Mesenchymal stem cell (in vitro differentiated cells and primary cell): ENCODE data around the gene STRN.

ENCODE experiments used
- DNase-seq: peaks from one replicate; pipeline ENCODE4 v3.0.0-alpha.2; 2013
- H2AFZ ChIP-seq: one replicate; pipeline ENCODE4 v1.6.1; 2013; ENCODE audit warnings: low read depth, mild to moderate bottlenecking, control low read depth, inconsistent platforms, low read length, moderate library complexity
- H2AK5ac ChIP-seq: 2 replicates; pipeline ENCODE4 v1.6.1; 2013; ENCODE audit warnings: low read length, moderate library complexity, mild to moderate bottlenecking, inconsistent platforms; ENCODE audit not compliant: severe bottlenecking
- H2BK120ac ChIP-seq: one replicate; pipeline ENCODE4 v1.6.1; 2013; ENCODE audit warnings: low read depth, mild to moderate bottlenecking, inconsistent platforms, low read length, moderate library complexity
- H2BK12ac ChIP-seq, 2 experiments: one replicate each; pipeline ENCODE4 v1.6.1; 2013; ENCODE audit warnings: inconsistent platforms in 2 of 2, low read length in 2 of 2, mild to moderate bottlenecking in 2 of 2, moderate library complexity in 2 of 2, control low read depth in 1 of 2
- H2BK15ac ChIP-seq: one replicate; pipeline ENCODE4 v1.6.1; 2013; ENCODE audit warnings: mild to moderate bottlenecking, low read depth, inconsistent platforms; ENCODE audit not compliant: poor library complexity, severe bottlenecking
- H2BK5ac ChIP-seq: 2 replicates; pipeline ENCODE4 v1.6.1; 2013; ENCODE audit warnings: low read depth, mild to moderate bottlenecking, low read length, control low read depth, inconsistent platforms; ENCODE audit not compliant: poor library complexity, severe bottlenecking
- H3K14ac ChIP-seq, 2 experiments: one replicate each; pipeline ENCODE4 v1.6.1; 2013; ENCODE audit warnings: inconsistent platforms in 2 of 2, low read length in 2 of 2, control low read depth in 1 of 2, mild to moderate bottlenecking in 1 of 2, moderate library complexity in 1 of 2
- H3K18ac ChIP-seq, 2 experiments: one replicate each; pipeline ENCODE4 v1.6.1; 2013; ENCODE audit warnings: inconsistent platforms in 2 of 2, low read length in 2 of 2, control low read depth in 1 of 2, low read depth in 1 of 2, mild to moderate bottlenecking in 1 of 2
- H3K23ac ChIP-seq, 2 experiments: one replicate each; pipeline ENCODE4 v1.6.1; 2013; ENCODE audit warnings: inconsistent platforms in 2 of 2, low read length in 2 of 2, mild to moderate bottlenecking in 2 of 2, moderate library complexity in 2 of 2, control low read depth in 1 of 2
- H3K27ac ChIP-seq: 2 replicates; pipeline ENCODE4 v1.5.1; 2013; ENCODE audit warnings: mild to moderate bottlenecking, moderate library complexity, low read length, control low read depth, inconsistent platforms; ENCODE audit not compliant: poor library complexity, severe bottlenecking
- H3K27me3 ChIP-seq, 2 experiments: 2 replicates each; pipeline versions ENCODE4 v1.6.1 to v1.7.0; 2013; ENCODE audit warnings: low read length in 2 of 2, mild to moderate bottlenecking in 2 of 2, moderate library complexity in 2 of 2, control low read depth in 1 of 2, inconsistent platforms in 1 of 2; ENCODE audit not compliant: control insufficient read depth in 1 of 2, insufficient read depth in 1 of 2
- H3K36me3 ChIP-seq, 2 experiments: 2 replicates each; pipeline versions ENCODE4 v1.6.1 to v1.7.0; 2013; ENCODE audit warnings: low read length in 2 of 2, control low read depth in 1 of 2, inconsistent platforms in 1 of 2, low read depth in 1 of 2, mild to moderate bottlenecking in 1 of 2; ENCODE audit not compliant: insufficient read depth in 2 of 2, control insufficient read depth in 1 of 2
- H3K4ac ChIP-seq, 2 experiments: one replicate each; pipeline ENCODE4 v1.6.1; 2013; ENCODE audit warnings: inconsistent platforms in 2 of 2, low read length in 2 of 2, mild to moderate bottlenecking in 2 of 2, moderate library complexity in 2 of 2, control low read depth in 1 of 2, low read depth in 1 of 2
- H3K4me1 ChIP-seq: 2 replicates; pipeline ENCODE4 v1.6.1; 2013; ENCODE audit warnings: low read depth, low read length, control low read depth; ENCODE audit not compliant: control insufficient read depth, insufficient read depth
- H3K4me2 ChIP-seq: 2 replicates; pipeline ENCODE4 v1.6.1; 2013; ENCODE audit warnings: low read length, mild to moderate bottlenecking, inconsistent platforms; ENCODE audit not compliant: poor library complexity, severe bottlenecking
- H3K4me3 ChIP-seq, 2 experiments: 2 replicates each; pipeline versions ENCODE4 v1.5.1 to v1.7.0; 2013; ENCODE audit warnings: low read length in 2 of 2, mild to moderate bottlenecking in 2 of 2, control low read depth in 1 of 2, low read depth in 1 of 2; ENCODE audit not compliant: insufficient read depth in 1 of 2
- H3K79me1 ChIP-seq: replicated peaks from 2 replicates; pipeline ENCODE4 v1.6.1; 2013; ENCODE audit warnings: mild to moderate bottlenecking, control low read depth, low read length, inconsistent platforms; ENCODE audit not compliant: poor library complexity, severe bottlenecking
- H3K9ac ChIP-seq: 2 replicates; pipeline ENCODE4 v1.7.0; 2013; ENCODE audit warnings: mild to moderate bottlenecking, low read length, moderate library complexity
- H3K9me3 ChIP-seq: 2 replicates; pipeline ENCODE4 v1.7.0; 2013; ENCODE audit warnings: mild to moderate bottlenecking, low read length; ENCODE audit not compliant: control insufficient read depth
- H4K8ac ChIP-seq: one replicate; pipeline ENCODE4 v1.6.1; 2013; ENCODE audit warnings: inconsistent platforms, mild to moderate bottlenecking, low read length, moderate library complexity
- H4K91ac ChIP-seq: one replicate; pipeline ENCODE4 v1.6.1; 2013; ENCODE audit warnings: mild to moderate bottlenecking, low read length, inconsistent platforms
- WGBS: methylation state at CpG from one replicate; pipeline ENCODE4 v1.1.7; 2013; ENCODE audit warnings: mixed read lengths; 5-methylcytosine and 5-hydroxymethylcytosine counted together

The STRN gene

DNA sequence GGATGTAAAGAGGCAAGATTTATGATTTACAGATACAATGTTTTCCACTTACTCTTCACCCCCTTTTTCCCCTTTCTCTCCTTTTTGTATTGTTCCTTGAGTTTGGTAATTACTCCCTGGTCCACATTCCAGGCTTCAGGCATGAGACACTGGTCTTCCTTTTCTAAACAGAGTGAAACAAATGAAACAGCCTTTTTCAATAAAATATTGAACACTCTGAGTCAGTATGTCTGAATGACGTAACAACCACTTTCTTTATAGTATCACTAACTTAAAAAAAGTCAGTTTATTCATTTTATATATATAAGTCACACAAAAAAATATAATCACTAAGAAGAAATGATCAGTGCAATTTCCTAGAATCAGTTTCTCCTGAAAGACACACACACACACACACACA is 79.7 kb downstream of the STRN start:
- Histone ChIP-seq H3K14ac (no peak overlapping the region), H3K4me3 (no peak overlapping the region), H3K9me3 (no peaks in the 10 kb centered on the region), H3K4ac (no peak overlapping the region), H3K23ac (no peak overlapping the region), H3K79me1 (peaks cover 9% of the 10 kb centered on the region), H3K18ac (no peak overlapping the region), H2BK5ac (no peak overlapping the region), H2AK5ac (no peak overlapping the region), H2AFZ (no peak overlapping the region), H2BK15ac (no peak overlapping the region), H4K91ac (no peak overlapping the region), H2BK120ac (no peak overlapping the region), H3K4me1 (peaks cover 2% of the 10 kb centered on the region), H4K8ac (no peak overlapping the region), H3K27me3 (no peaks in the 10 kb centered on the region), H3K4me2 (no peak overlapping the region), H3K27ac (no peak overlapping the region), H3K9ac (no peak overlapping the region), H2BK12ac (no peak overlapping the region), H3K36me3 (peaks cover 2 to 56% of the 10 kb centered on the region in 2 experiments)
- no CpG with 5 or more reads among the region's 1 CpG for WGBS
- DNase-seq = peak; percentile 3

DNA sequence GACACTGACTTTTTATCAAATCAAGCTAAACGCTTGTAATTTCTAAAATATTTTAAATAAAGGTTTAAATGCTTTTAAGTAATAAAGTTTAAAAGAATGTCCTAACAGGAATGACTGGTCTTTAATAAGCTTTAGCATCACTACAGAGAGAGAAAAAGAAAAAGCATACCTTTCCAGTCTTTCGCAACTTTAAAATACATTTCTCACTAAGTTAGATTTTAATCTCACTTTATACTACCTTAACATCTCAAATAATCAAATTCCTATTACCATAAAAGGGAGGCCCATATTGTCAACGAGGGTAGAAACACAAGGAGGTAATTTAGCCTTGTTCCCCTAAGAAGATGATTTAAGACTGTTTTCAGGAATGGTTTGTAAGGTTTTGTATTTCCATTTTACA is 80.7 kb downstream of the STRN start:
- H3K4me1 ChIP-seq = peaks cover 2% of the 10 kb centered on the region
- no peaks in the 10 kb centered on the region for H3K9me3 ChIP-seq
- no peak overlapping the region for H2BK15ac ChIP-seq
- H3K4ac ChIP-seq = no peak overlapping the region
- no peak overlapping the region for H2BK120ac ChIP-seq
- no peak overlapping the region for H3K4me3 ChIP-seq
- no peak overlapping the region for H3K4me2 ChIP-seq
- H3K27me3 ChIP-seq = no peaks in the 10 kb centered on the region
- no peak for DNase-seq
- H3K27ac ChIP-seq = no peak overlapping the region
- H2AFZ ChIP-seq = no peak overlapping the region
- no peak overlapping the region for H2BK12ac ChIP-seq
- H3K36me3 ChIP-seq = peaks cover 2 to 60% of the 10 kb centered on the region in 2 experiments
- H4K8ac ChIP-seq = no peak overlapping the region
- no peak overlapping the region for H3K18ac ChIP-seq
- H2BK5ac ChIP-seq = no peak overlapping the region
- H4K91ac ChIP-seq = no peak overlapping the region
- H3K9ac ChIP-seq = no peak overlapping the region
- peaks cover 9% of the 10 kb centered on the region for H3K79me1 ChIP-seq
- H3K14ac ChIP-seq = no peak overlapping the region
- H3K23ac ChIP-seq = no peak overlapping the region
- WGBS = 100% methylated on average over 1 of the region's 3 CpGs
- no peak overlapping the region for H2AK5ac ChIP-seq

DNA sequence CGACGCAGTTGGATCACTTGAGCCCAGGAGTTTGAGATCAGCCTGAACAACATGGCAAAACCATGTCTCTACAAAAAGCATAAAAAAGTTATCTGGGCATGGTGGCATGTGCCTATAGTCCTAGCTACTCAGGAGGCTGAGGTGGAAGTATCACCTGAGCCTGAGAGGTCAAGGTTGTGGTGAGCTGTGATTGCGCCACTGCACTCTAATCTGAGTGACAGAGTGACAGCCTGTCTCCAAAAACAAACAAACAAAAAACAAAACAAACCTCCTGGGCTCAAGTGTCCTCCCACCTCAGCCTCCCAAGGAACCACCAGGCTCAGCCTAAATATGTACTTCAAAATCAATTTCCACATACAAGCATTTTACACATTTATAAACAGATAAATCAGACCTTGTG is 83.8 kb downstream of the STRN start:
- no peak overlapping the region for H3K4me2 ChIP-seq
- H3K4me1 ChIP-seq = peaks cover 2% of the 10 kb centered on the region
- no peak overlapping the region for H2BK5ac ChIP-seq
- no peak overlapping the region for H4K91ac ChIP-seq
- H2BK15ac ChIP-seq = no peak overlapping the region
- H3K27ac ChIP-seq = no peak overlapping the region
- H2BK12ac ChIP-seq = no peak overlapping the region
- no peak overlapping the region for H3K23ac ChIP-seq
- H3K79me1 ChIP-seq = peaks cover 3% of the 10 kb centered on the region
- H3K36me3 ChIP-seq = peaks cover 4 to 76% of the 10 kb centered on the region in 2 experiments
- no peak overlapping the region for H4K8ac ChIP-seq
- no peak overlapping the region for H3K14ac ChIP-seq
- no peak overlapping the region for H2AFZ ChIP-seq
- no peaks in the 10 kb centered on the region for H3K27me3 ChIP-seq
- no peak overlapping the region for H2BK120ac ChIP-seq
- no peak for DNase-seq
- H2AK5ac ChIP-seq = no peak overlapping the region
- no peak overlapping the region for H3K4ac ChIP-seq
- H3K4me3 ChIP-seq = no peak overlapping the region
- H3K9me3 ChIP-seq = no peaks in the 10 kb centered on the region
- 100% methylated on average over 3 of the region's 3 CpGs for WGBS
- H3K9ac ChIP-seq = no peak overlapping the region
- H3K18ac ChIP-seq = no peak overlapping the region

DNA sequence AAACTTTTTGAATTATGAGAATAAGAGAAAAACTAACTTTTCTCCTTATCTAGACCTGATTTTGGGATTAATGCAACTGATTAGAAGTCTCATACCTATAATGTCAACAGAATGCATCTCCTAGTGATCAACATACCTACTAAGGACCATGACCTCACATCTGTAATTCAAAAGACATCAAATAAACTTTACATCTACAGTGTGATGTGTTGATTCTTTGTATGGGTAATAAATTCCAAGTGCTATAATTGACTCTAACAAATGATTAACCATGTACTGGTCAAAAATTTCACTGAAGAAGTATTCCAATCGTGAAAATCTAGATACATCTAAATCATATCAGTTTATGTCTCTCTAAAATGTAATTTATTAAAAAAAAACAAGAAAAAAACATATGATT is 84.5 kb downstream of the STRN start:
- DNase-seq = no peak

More for the DNA sequence above, 84.5 kb downstream of the STRN start:
- H3K4ac ChIP-seq = no peak overlapping the region
- H2AFZ ChIP-seq = no peak overlapping the region
- H2BK120ac ChIP-seq = no peak overlapping the region
- WGBS = no CpG with 5 or more reads among the region's 1 CpG
- H3K18ac ChIP-seq = no peak overlapping the region
- H3K9me3 ChIP-seq = no peaks in the 10 kb centered on the region
- H3K14ac ChIP-seq = no peak overlapping the region
- no peak overlapping the region for H3K27ac ChIP-seq
- no peak overlapping the region for H3K23ac ChIP-seq
- H3K27me3 ChIP-seq = no peaks in the 10 kb centered on the region
- H3K79me1 ChIP-seq = peaks cover 3% of the 10 kb centered on the region
- no peak overlapping the region for H2BK12ac ChIP-seq
- no peak overlapping the region for H3K4me2 ChIP-seq
- H2BK15ac ChIP-seq = no peak overlapping the region
- H2AK5ac ChIP-seq = no peak overlapping the region
- H2BK5ac ChIP-seq = no peak overlapping the region
- H3K4me3 ChIP-seq = no peak overlapping the region
- H4K8ac ChIP-seq = no peak overlapping the region
- no peak overlapping the region for H4K91ac ChIP-seq
- H3K4me1 ChIP-seq = peaks cover 2% of the 10 kb centered on the region
- no peak overlapping the region for H3K9ac ChIP-seq
- H3K36me3 ChIP-seq = peaks cover 6 to 83% of the 10 kb centered on the region in 2 experiments
